ENCODE data around the gene KLF13. TPM values are rescaled to one million over a fixed set of nuclear protein-coding genes. Genes with fewer than 3 reads are reported as not detected.

The KLF13 gene
- total and polyA plus RNA-seq, 10 of the 15 experiments (the other 5 are each of a cell fraction or from before 2014, with no cell fraction given): 20.3 to 109 (median 51.4) TPM

DNA sequence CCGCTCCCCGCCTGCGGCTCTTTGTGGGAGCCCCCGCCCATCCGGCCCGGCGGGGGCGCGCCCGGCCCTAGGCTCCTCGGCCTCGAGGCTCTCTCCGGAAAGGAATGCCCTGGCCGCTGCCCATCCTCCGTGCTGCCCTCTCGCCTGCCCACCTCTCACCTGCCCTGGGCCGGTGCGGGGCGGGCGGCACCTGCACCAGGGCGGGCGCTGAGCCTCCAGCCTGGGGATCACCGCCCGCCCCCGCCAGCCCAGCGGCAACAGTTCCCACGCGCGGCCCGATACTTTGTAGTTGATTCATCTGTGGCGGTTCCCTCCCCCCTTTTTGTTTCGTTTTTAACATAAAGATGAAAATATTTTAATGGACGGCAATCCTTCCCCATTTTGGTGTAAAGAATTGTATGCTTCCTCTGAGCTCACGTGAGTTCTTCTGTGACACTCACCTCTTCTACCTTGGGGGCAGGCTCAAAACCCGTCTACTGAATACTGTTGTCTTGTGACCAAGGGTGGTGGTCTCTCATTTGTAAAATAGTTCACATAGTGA, 1.9 kb downstream of the KLF13 start (continued):
- TF ChIP-seq RUNX3 (IDR thresholded peaks at IDR 0.05; ENCODE audit: low read length): 0 out of 2 replicates have a peak, but pooled peaks have one; percentile 23
- TF ChIP-seq, protein P1, sequence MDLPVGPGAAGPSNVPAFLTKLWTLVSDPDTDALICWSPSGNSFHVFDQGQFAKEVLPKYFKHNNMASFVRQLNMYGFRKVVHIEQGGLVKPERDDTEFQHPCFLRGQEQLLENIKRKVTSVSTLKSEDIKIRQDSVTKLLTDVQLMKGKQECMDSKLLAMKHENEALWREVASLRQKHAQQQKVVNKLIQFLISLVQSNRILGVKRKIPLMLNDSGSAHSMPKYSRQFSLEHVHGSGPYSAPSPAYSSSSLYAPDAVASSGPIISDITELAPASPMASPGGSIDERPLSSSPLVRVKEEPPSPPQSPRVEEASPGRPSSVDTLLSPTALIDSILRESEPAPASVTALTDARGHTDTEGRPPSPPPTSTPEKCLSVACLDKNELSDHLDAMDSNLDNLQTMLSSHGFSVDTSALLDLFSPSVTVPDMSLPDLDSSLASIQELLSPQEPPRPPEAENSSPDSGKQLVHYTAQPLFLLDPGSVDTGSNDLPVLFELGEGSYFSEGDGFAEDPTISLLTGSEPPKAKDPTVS (IDR thresholded peaks at IDR 0.05; ENCODE audit: low read depth, low read length): no peak
- no peak for TF ChIP-seq SMAD1 (IDR thresholded peaks at IDR 0.05; ENCODE audit: low read depth, partially characterized antibody)
- TF ChIP-seq NFIC (IDR thresholded peaks at IDR 0.05; ENCODE audit: low read depth, low read length): 0 out of 2 replicates have a peak, but pooled peaks have one; percentile 42
- TF ChIP-seq, protein P2, sequence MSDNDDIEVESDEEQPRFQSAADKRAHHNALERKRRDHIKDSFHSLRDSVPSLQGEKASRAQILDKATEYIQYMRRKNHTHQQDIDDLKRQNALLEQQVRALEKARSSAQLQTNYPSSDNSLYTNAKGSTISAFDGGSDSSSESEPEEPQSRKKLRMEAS (IDR thresholded peaks at IDR 0.05; ENCODE audit: low read depth, low read length): no peak
- 0 out of 2 replicates have a peak, but pooled peaks have one; percentile 40 for TF ChIP-seq TCF12 (IDR thresholded peaks at IDR 0.05; ENCODE audit: low read depth, low read length)
- no peak for TF ChIP-seq RBBP5 (conservative IDR thresholded peaks at IDR 0.05)
- TF ChIP-seq ZNF274 (IDR thresholded peaks at IDR 0.05; ENCODE audit: insufficient read depth, insufficient read length): no peak
- peak; percentile 39; the same call in 1 of the 2 replicates for TF ChIP-seq MEF2A (IDR thresholded peaks at IDR 0.05; ENCODE audit: insufficient read depth, low read depth, low read length)
- TF ChIP-seq IKZF1 (conservative IDR thresholded peaks at IDR 0.05): peak; percentile 51; the same call in 1 of the 2 replicates
- TF ChIP-seq, protein P3, sequence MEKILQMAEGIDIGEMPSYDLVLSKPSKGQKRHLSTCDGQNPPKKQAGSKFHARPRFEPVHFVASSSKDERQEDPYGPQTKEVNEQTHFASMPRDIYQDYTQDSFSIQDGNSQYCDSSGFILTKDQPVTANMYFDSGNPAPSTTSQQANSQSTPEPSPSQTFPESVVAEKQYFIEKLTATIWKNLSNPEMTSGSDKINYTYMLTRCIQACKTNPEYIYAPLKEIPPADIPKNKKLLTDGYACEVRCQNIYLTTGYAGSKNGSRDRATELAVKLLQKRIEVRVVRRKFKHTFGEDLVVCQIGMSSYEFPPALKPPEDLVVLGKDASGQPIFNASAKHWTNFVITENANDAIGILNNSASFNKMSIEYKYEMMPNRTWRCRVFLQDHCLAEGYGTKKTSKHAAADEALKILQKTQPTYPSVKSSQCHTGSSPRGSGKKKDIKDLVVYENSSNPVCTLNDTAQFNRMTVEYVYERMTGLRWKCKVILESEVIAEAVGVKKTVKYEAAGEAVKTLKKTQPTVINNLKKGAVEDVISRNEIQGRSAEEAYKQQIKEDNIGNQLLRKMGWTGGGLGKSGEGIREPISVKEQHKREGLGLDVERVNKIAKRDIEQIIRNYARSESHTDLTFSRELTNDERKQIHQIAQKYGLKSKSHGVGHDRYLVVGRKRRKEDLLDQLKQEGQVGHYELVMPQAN (conservative IDR thresholded peaks at IDR 0.05): peak; percentile 39; the same call in 1 of the 2 replicates
- no peak for TF ChIP-seq ZSCAN29 (IDR thresholded peaks at IDR 0.05)
- TF ChIP-seq, protein P4, sequence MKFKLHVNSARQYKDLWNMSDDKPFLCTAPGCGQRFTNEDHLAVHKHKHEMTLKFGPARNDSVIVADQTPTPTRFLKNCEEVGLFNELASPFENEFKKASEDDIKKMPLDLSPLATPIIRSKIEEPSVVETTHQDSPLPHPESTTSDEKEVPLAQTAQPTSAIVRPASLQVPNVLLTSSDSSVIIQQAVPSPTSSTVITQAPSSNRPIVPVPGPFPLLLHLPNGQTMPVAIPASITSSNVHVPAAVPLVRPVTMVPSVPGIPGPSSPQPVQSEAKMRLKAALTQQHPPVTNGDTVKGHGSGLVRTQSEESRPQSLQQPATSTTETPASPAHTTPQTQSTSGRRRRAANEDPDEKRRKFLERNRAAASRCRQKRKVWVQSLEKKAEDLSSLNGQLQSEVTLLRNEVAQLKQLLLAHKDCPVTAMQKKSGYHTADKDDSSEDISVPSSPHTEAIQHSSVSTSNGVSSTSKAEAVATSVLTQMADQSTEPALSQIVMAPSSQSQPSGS (IDR thresholded peaks at IDR 0.05; ENCODE audit: low read length): peak; percentile 41; the same call in 1 of the 2 replicates
- no peak for TF ChIP-seq PML (IDR thresholded peaks at IDR 0.05; ENCODE audit: low read length)
- TF ChIP-seq BHLHE40 (IDR thresholded peaks at IDR 0.05; ENCODE audit: borderline replicate concordance in 1 of 2, low read depth in 2 of 2, low read length in 1 of 2): peak; percentile 91
